Activated CD4-positive, alpha-beta T cell treated with anti-CD3 and anti-CD28 coated beads, Interleukin-2, amount 10 ng/mL, durations not matched to agents 7 days and 5 days (primary cell): ENCODE measurements around the gene LPIN2. TPM values are rescaled to one million over a fixed set of nuclear protein-coding genes. Genes with fewer than 3 reads are reported as not detected.
"Not testable (repeated sequence)": the region's sequence is repeated elsewhere in the genome, so short reads cannot be mapped to it uniquely, and the experiment has no call there.

Experiments used
- CTCF ChIA-PET: fragments of 350-600 bp; sonication (Branson Sonifier 250); formaldehyde crosslinking; loops from one replicate; lab custom pipeline; 2021; ENCODE audit warnings: antibody characterized with exemption; lab: Charles Lee
- POLR2A ChIA-PET: fragments of 350-600 bp; sonication (Branson Sonifier 250); formaldehyde crosslinking; loops from one replicate; lab custom pipeline; 2021; ENCODE audit warnings: antibody characterized with exemption; lab: Charles Lee
- DNase-seq: peaks from one replicate; pipeline ENCODE4 v3.0.0-alpha.2; 2020
- H3K27ac Mint-ChIP-seq: one replicate; pipeline ENCODE4 v1.8.0; 2021; ENCODE audit warnings: mild to moderate bottlenecking, moderate library complexity, mixed read lengths
- H3K27me3 Mint-ChIP-seq: one replicate; pipeline ENCODE4 v1.8.0; 2021; ENCODE audit warnings: mixed read lengths
- H3K36me3 Mint-ChIP-seq: one replicate; pipeline ENCODE4 v1.8.0; 2021; ENCODE audit warnings: low read depth, mixed read lengths
- H3K4me1 Mint-ChIP-seq: one replicate; pipeline ENCODE4 v1.8.0; 2021; ENCODE audit warnings: mixed read lengths
- H3K4me3 Mint-ChIP-seq: one replicate; pipeline ENCODE4 v1.8.0; 2021; ENCODE audit warnings: mild to moderate bottlenecking, moderate library complexity, mixed read lengths
- H3K9me3 Mint-ChIP-seq: one replicate; pipeline ENCODE4 v1.8.0; 2021; ENCODE audit warnings: mixed read lengths
- total RNA-seq, 2 experiments: library from RNA; stranded (reverse); gene quantifications; one replicate each; pipeline ENCODE4 v1.2.3, GENCODE V29; 2021

LPIN2 gene
- total RNA-seq, 2 experiments from 2014 or later: 99.6 to 106 TPM

DNA sequence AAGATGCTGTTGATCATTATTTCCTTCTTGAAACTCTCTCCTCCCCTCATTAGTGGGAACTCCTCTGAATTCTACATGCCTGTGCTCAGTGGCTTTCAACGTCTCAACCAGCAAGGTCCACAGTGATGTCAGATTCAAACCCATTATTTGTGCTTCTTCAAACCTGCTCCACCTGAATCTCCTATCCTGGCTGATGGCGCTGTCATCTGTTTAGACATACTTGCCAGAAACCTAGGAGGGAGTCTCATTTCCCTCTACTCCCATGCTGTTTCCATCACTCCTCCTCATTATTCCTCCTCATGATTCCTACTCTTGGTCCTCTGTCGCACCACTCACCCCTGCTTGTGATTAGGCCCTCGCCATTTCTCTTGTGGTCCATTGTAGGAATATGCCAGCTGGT lies 2.9 kb upstream of the LPIN2 start:
- ChIA-PET POLR2A (no interaction called here), CTCF (interaction anchor here (1.1 to 3.0 kb wide), 5 partner anchors 13 to 46 kb away, joined by 3 to 12 read pairs (median 3); no protein-coding TSS in a partner anchor)
- no peak overlapping the region for H3K4me3 Mint-ChIP-seq
- H3K27me3 Mint-ChIP-seq: no peaks in the 10 kb centered on the region
- H3K4me1 Mint-ChIP-seq: peaks cover 50% of the 10 kb centered on the region
- peaks cover 15% of the 10 kb centered on the region for H3K36me3 Mint-ChIP-seq
- H3K27ac Mint-ChIP-seq: peak overlapping the region; percentile 51
- DNase-seq: no peak
- H3K9me3 Mint-ChIP-seq: no peaks in the 10 kb centered on the region

DNA sequence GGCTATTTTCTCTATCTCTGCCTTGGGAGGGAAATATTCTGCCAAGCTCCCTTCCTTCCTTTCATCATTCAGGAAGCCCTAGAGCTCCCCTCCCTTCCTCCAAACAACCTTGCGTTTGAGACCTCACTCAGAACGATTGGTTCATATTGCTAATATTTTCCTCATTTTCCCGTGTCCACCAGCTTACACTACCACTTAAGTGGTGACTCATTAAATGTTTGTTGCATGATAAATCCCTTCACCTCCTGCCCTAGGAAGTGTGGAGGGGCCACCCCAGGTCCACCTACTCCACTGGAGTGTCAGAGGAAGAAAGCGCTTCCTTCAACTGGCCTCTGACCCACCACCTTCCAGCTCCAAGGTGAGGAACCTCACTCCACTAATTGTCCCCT lies 2.3 kb upstream of the LPIN2 start:
- ChIA-PET CTCF (interaction anchor here (0.6 to 3.0 kb wide), 8 partner anchors 14 to 376 kb away, joined by 3 to 12 read pairs (median 4); no protein-coding TSS in a partner anchor), POLR2A (interaction anchor here (0.6 kb wide), 1 partner anchor 146 kb away, joined by 3 read pairs; no protein-coding TSS in a partner anchor)
- DNase-seq: no peak
- Mint-ChIP-seq H3K36me3 (peaks cover 20% of the 10 kb centered on the region), H3K27ac (no peak overlapping the region), H3K27me3 (no peaks in the 10 kb centered on the region), H3K4me3 (no peak overlapping the region), H3K9me3 (no peaks in the 10 kb centered on the region), H3K4me1 (peaks cover 57% of the 10 kb centered on the region)

GRCh38 chr18:3014503-3015203 lies 1.7 kb upstream of the LPIN2 start:
- H3K27me3 Mint-ChIP-seq: no peaks in the 10 kb centered on the region
- CTCF ChIA-PET: interaction anchor here (0.6 to 3.0 kb wide), 9 partner anchors 14 to 375 kb away, joined by 3 to 12 read pairs (median 3); no protein-coding TSS in a partner anchor
- no peak overlapping the region for H3K27ac Mint-ChIP-seq
- DNase-seq: no peak
- POLR2A ChIA-PET: interaction anchor here (0.6 kb wide), 1 partner anchor 147 kb away, joined by 3 read pairs; no protein-coding TSS in a partner anchor
- peak overlapping the region; percentile 4 for H3K4me3 Mint-ChIP-seq
- H3K9me3 Mint-ChIP-seq: no peaks in the 10 kb centered on the region
- H3K36me3 Mint-ChIP-seq: peaks cover 26% of the 10 kb centered on the region
- peaks cover 62% of the 10 kb centered on the region for H3K4me1 Mint-ChIP-seq

DNA sequence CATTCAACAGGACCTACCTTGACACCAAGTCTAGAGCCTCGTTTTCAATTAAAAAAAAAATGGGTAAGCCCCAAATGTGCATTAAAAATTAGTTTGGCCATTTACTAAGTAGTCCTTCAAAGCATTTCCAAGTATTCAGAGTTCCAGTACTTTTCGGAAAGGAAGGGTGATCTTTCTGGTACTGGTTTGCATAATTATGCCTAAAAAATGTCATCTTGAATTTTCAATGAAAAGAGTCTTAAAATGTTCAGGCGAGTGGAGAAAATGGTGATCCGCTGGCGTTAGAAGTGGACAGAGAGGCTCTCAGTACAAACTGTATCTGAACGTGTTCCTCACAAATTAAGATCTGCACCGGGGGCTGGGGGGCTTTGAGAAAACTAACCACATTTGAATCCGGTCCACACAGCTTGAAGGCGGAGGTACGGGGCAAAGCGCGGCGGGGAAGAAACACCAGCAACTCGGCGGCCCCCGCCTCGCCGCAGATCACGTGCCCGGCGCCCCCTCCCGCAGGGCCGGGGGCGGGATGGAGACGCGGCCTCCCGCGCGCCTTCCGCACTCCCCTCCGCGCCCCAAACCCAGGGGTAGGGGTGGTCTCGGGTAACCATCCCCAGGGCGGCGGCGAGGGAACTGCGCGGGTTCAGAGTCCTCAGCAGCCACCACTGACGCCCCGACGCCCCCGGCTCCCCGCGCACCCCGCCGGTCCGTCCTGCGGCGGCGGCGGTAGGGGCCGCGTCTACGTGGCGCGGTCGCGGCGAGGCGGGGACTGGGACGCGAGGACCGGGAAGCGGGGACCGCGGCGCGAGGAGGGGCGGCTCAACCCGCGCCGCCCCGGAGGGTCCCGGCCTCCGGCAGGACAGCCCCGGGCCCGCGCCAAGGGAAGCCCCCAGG lies 564 bp downstream of the LPIN2 start:
- Mint-ChIP-seq H3K9me3 (no peaks in the 10 kb centered on the region), H3K36me3 (peaks cover 38% of the 10 kb centered on the region), H3K4me1 (peaks cover 71% of the 10 kb centered on the region), H3K27me3 (no peaks in the 10 kb centered on the region), H3K4me3 (peak overlapping the region; percentile 97), H3K27ac (peak overlapping the region; percentile 94)
- peak; percentile 45 for DNase-seq
- CTCF ChIA-PET: interaction anchor here (0.7 to 1.0 kb wide), 2 partner anchors 8 to 10 kb away, joined by 3 read pairs; no protein-coding TSS in a partner anchor
- POLR2A ChIA-PET: interaction anchor here (0.7 kb wide), 1 partner anchor 50 kb away, joined by 3 read pairs; no protein-coding TSS in a partner anchor

DNA sequence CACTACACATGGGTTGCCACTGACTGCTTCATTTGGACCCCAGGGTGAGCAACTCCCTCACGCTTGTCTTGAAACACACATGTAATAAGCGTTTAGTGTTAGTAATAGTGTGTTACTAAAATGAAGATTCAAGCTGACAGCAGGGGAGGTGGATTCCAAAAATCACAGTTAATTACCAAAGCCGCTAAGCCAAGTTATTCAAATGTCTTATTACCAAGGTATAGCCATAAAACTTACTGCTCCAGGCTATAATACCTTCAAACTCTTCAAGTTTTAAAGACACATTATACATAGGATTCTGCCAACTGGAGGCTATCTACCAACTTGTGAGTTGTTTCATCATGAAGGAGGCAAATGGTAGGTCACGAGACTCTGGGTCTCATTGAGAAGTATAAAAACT lies 2.9 kb downstream of the LPIN2 start:
- peaks cover 55% of the 10 kb centered on the region for H3K4me1 Mint-ChIP-seq
- peaks cover 49% of the 10 kb centered on the region for H3K36me3 Mint-ChIP-seq
- DNase-seq: no peak
- ChIA-PET CTCF (interaction anchor here (1.1 to 2.4 kb wide), 6 partner anchors 16 to 119 kb away, joined by 3 to 11 read pairs (median 4); no protein-coding TSS in a partner anchor), POLR2A (interaction anchor here (1.1 to 1.2 kb wide), 2 partner anchors 12 to 53 kb away, joined by 3 read pairs; no protein-coding TSS in a partner anchor)
- no peaks in the 10 kb centered on the region for H3K27me3 Mint-ChIP-seq
- H3K9me3 Mint-ChIP-seq: no peaks in the 10 kb centered on the region
- H3K27ac Mint-ChIP-seq: no peak overlapping the region
- H3K4me3 Mint-ChIP-seq: peak overlapping the region; percentile 8

- Mint-ChIP-seq H3K4me3 (no peak overlapping the region), H3K4me1 (peaks cover 56% of the 10 kb centered on the region), H3K27me3 (no peaks in the 10 kb centered on the region), H3K36me3 (peaks cover 65% of the 10 kb centered on the region), H3K9me3 (peaks cover 5% of the 10 kb centered on the region), H3K27ac (no peak overlapping the region)
- CTCF ChIA-PET: interaction anchor here (0.6 to 1.9 kb wide), 8 partner anchors 11 to 445 kb away, joined by 3 to 10 read pairs (median 3); no protein-coding TSS in a partner anchor
- POLR2A ChIA-PET: no interaction called here
- DNase-seq: no peak
Observed at GRCh38 chr18:3008541-3008940, 4.4 kb downstream of the LPIN2 start.

DNA sequence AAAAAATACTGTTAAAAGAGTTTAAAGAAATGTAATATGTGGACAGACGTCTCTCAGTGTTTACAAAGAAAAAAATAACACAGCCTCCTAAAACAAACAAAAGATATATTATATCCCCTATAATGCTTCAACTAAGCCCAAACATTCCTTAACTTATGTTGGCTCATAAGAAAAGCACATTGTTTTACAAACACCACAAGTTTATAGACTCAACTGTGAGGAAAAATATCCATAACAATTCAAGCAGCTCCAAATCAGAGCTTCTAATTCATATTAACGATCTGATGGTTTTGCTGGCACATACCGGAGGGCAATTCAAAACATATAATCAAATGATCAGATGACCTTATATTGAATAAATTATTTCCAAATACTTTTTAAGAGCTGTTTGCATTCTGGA lies 5.5 kb downstream of the LPIN2 start:
- Mint-ChIP-seq H3K9me3 (peaks cover 5% of the 10 kb centered on the region), H3K36me3 (peaks cover 75% of the 10 kb centered on the region), H3K27me3 (no peaks in the 10 kb centered on the region), H3K4me1 (peaks cover 59% of the 10 kb centered on the region), H3K27ac (no peak overlapping the region), H3K4me3 (no peak overlapping the region)
- DNase-seq: no peak
- ChIA-PET POLR2A (interaction anchor here (0.6 kb wide), 1 partner anchor 132 kb away, joined by 4 read pairs; no protein-coding TSS in a partner anchor), CTCF (interaction anchor here (0.6 to 1.9 kb wide), 11 partner anchors 10 to 227 kb away, joined by 3 to 10 read pairs (median 3); no protein-coding TSS in a partner anchor)

DNA sequence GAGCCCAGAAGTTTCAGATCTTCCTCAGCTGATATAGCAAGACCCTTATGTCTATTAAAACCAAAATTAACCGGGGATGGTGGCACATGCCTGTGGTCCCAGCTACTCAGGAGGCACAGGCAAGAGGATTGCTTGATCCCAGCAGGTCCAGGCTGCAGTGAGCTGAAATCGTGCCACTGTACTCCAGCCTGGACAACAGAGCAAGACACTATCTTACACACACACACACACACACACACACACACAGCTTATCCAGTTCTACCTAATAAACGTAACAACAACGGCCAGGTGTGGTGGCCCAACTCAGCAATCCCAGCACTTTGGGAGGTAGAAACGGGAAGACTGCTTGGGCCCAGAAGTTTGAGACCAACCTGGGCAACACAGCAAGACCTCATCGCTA lies 7.5 kb downstream of the LPIN2 start:
- POLR2A ChIA-PET: no interaction called here

GRCh38 chr18:3003766-3004165 lies 9.2 kb downstream of the LPIN2 start:
- not testable (repeated sequence) for DNase-seq

More for the DNA sequence above, 7.5 kb downstream of the LPIN2 start:
- DNase-seq: no peak
- Mint-ChIP-seq H3K9me3 (peaks cover 13% of the 10 kb centered on the region), H3K27ac (no peak overlapping the region), H3K4me3 (no peak overlapping the region), H3K27me3 (no peaks in the 10 kb centered on the region), H3K4me1 (peaks cover 56% of the 10 kb centered on the region), H3K36me3 (peaks cover 77% of the 10 kb centered on the region)
- CTCF ChIA-PET: interaction anchor here (0.7 kb wide), 1 partner anchor 67 kb away, joined by 4 read pairs; no protein-coding TSS in a partner anchor

GRCh38 chr18:3002732-3003131 lies 10.2 kb downstream of the LPIN2 start:
- Mint-ChIP-seq H3K27ac (no peak overlapping the region), H3K4me3 (no peak overlapping the region), H3K27me3 (no peaks in the 10 kb centered on the region), H3K4me1 (peaks cover 65% of the 10 kb centered on the region), H3K9me3 (peaks cover 16% of the 10 kb centered on the region), H3K36me3 (peaks cover 74% of the 10 kb centered on the region)
- no peak for DNase-seq
- CTCF ChIA-PET: interaction anchor here (0.6 to 1.6 kb wide), 4 partner anchors 9 to 244 kb away, joined by 3 to 8 read pairs (median 4); partner anchors contain the start of gene LPIN2
- POLR2A ChIA-PET: interaction anchor here (0.6 kb wide), 1 partner anchor 158 kb away, joined by 3 read pairs; no protein-coding TSS in a partner anchor

More at GRCh38 chr18:3003766-3004165, 9.2 kb downstream of the LPIN2 start:
- POLR2A ChIA-PET, H3K27ac Mint-ChIP-seq, H3K4me3 Mint-ChIP-seq, H3K27me3 Mint-ChIP-seq: not testable (repeated sequence)
- CTCF ChIA-PET: interaction anchor here (1.5 kb wide), 1 partner anchor 10 kb away, joined by 5 read pairs; no protein-coding TSS in a partner anchor
- H3K9me3 Mint-ChIP-seq: peaks cover 16% of the 10 kb centered on the region
- peaks cover 73% of the 10 kb centered on the region for H3K36me3 Mint-ChIP-seq
- H3K4me1 Mint-ChIP-seq: peaks cover 60% of the 10 kb centered on the region

DNA sequence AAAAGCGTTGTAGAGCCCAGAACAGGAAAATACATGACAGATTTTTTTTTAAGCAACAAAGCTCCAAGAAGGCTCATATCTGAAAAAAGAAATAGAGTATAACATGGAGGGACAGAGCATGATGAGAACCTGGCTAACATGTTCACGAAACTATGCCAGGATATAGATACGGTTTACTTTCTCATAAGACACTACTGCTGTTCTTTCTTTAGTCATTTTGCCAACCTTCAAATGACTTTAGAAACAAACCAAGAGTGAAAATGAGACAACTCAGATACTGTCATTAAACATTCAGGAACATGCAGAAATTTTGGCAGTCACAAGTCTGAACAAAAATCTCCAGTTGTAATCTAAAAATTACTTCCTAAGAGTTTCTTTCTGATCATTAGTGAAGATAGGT lies 14.3 kb downstream of the LPIN2 start:
- Mint-ChIP-seq H3K9me3 (peaks cover 11% of the 10 kb centered on the region), H3K27ac (peak overlapping the region; percentile 85), H3K27me3 (no peaks in the 10 kb centered on the region), H3K4me1 (peaks cover 79% of the 10 kb centered on the region), H3K36me3 (peaks cover 46% of the 10 kb centered on the region), H3K4me3 (peak overlapping the region; percentile 29)
- POLR2A ChIA-PET: interaction anchor here (0.6 to 1.5 kb wide), 3 partner anchors 11 to 65 kb away, joined by 3 to 5 read pairs (median 3); no protein-coding TSS in a partner anchor
- CTCF ChIA-PET: interaction anchor here (0.6 to 1.9 kb wide), 4 partner anchors 10 to 443 kb away, joined by 4 to 10 read pairs (median 6); no protein-coding TSS in a partner anchor
- DNase-seq: no peak
